ENCODE data around the gene WDR33.
A peak's percentile ranks its signal among the peaks of the same experiment; 100 is the strongest.
"Not testable (repeated sequence)": the region's sequence is repeated elsewhere in the genome, so short reads cannot be mapped to it uniquely, and the experiment has no call there.

The WDR33 gene

GRCh38 chr2:127807678-127808353 is 3.2 kb downstream of the WDR33 start:
- no peak for DNase-seq

DNA sequence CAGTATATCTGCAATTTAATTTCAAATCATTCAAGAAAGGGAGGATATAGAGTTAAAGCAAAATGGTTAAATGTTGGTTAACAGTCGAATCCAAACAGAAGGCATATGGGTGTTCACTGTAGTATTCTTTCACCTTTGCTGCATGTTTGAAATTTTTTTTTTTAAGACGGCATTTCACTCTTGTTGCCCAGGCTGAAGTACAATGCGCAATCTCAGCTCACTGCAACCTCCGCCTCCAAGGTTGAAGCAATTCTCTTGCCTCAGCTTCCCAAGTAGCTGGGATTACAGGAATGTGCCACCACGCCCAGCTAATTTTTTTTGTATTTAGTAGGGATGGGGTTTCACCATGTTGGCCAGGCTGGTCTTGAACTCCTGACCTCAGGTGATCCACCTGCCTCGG is 4.1 kb downstream of the WDR33 start:
- DNase-seq = not testable (repeated sequence)

- no peak for DNase-seq
These were observed 5.5 kb downstream of the WDR33 start for GRCh38 chr2:127805491-127805890.

- DNase-seq = no peak
These were observed 11.0 kb downstream of the WDR33 start for GRCh38 chr2:127799926-127800325.

DNA sequence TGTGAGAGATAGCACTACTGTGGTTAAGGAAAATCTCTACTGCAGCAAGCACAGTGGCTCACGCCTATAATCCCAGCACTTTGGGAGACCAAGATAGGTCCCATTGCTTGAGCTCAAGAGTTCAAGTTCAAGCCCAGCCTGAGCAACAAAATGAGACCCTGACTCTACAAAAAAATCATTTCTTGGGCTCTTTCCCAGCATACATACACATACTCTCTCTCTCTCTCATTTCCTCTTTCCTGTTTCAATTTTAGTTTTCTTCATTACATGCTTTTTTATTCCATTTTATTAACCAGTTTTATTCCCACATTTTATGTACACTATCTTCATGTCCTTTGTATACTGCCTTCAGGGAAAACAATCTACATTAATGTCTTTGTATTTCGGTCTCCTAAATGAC is 14.6 kb downstream of the WDR33 start:
- DNase-seq = no peak

DNA sequence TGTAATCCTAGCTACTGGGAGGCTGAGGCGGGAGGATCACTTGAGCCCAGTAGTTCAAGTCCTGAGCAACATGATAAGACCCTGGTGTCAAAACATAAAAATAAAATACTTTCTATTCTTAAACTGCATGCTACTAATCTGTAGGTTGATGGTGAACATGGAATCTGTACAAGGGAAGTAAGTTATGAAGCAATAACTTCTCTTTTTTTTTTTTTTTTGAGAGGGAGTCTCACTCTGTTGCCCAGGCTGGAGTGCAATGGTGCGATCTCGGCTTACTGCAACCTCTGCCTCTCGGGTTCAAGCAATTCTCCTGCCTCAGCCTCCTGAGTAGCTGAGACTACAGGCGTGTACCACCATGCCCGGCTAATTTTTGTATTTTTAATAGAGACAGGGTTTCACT is 16.1 kb downstream of the WDR33 start:
- DNase-seq = not testable (repeated sequence)

GRCh38 chr2:127792805-127793204 is 18.2 kb downstream of the WDR33 start:
- DNase-seq = no peak

DNA sequence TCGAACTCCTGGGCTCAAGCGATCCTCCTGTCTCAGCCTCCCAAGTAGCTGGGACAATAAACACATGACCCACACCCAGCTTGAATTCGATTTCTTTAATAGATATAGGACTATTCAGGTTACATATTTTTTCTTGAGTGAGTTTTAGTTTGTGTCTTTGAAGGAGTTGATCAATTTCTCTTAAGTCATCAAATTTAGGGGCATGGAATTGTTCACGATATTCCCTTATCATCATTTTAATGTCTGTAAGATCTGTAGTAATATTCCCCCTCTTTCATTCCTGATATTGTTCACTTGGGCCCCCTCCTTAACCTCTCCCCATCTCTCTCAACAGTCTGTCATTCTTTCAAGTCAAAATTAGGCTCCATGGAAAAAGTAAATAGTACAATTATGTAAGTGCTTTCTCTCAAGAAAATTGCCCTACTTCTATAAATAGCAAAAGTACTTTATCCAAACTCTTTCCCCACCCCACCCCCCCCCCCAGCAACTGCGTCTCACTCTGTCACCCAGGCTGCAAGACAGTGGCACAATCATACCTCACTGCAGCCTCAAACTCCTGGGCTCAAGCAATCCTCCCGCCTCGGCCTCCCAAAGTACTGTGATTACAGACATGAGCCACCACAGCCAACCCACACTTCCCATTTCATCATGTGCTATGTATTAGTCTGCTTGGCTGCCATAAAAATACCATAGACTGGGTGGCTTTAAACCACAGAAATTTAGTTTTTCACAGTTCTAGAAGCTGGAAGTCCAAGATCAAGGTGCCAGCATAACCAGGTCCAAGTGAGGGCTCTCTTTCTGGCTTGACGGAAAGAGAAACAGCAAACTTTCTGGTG is 20.1 kb downstream of the WDR33 start:
- DNase-seq = no peak

GRCh38 chr2:127786048-127786809 is 24.7 kb downstream of the WDR33 start:
- no peak for DNase-seq

GRCh38 chr2:127784965-127785518 is 25.9 kb downstream of the WDR33 start:
- DNase-seq = no peak

GRCh38 chr2:127783101-127783500 is 27.9 kb downstream of the WDR33 start:
- no peak for DNase-seq

- no peak for DNase-seq
These were observed 32.1 kb downstream of the WDR33 start for GRCh38 chr2:127778850-127779249.

DNA sequence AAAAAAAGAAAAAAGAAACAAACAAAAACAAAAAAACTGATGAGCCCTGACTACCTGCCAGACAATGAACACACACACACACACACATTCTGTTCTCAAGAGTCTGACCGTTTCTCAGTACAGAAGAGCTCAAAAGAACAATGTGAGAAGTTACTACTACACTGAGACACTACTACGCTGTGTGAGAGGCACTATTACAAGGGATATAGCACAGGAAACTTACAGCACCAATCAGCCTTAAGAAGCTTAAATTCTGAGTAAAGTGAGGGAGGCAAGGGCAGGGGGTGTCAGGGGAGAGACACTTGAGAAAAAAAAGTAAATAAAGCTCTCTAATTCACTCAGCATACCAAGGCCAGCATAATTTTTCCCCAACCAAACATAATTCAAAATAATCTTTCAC is 32.5 kb downstream of the WDR33 start:
- DNase-seq = no peak

- no peak for DNase-seq
These were observed 34.7 kb downstream of the WDR33 start for GRCh38 chr2:127776122-127776780.

- peak in 1 of 2 experiments; percentile 42 for DNase-seq
These were observed 39.2 kb downstream of the WDR33 start for GRCh38 chr2:127771756-127772155.

- DNase-seq = peak; percentile 32 to 62
These were observed 39.8 kb downstream of the WDR33 start for GRCh38 chr2:127770973-127771735.

GRCh38 chr2:127770534-127770933 is 40.4 kb downstream of the WDR33 start:
- not testable (repeated sequence) for DNase-seq

DNA sequence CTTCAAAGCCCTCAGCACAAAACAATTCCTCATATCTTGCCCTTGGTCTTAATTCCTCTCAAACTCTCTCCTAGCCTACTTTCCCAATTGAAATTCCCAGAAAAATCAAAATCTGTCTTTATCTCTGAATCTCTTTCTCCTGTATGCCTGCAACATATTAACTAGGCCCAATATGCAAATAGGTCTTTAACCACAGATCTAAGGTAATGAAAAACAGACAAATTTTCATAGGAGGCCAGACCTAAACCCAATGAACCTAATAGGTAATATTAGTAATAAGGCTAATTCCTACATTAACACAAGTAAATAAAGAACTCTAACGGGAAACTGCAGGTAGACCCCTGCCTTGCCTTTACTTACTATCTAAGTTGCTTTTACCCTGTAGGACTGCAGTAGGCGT is 41.4 kb downstream of the WDR33 start:
- no peak for DNase-seq

DNA sequence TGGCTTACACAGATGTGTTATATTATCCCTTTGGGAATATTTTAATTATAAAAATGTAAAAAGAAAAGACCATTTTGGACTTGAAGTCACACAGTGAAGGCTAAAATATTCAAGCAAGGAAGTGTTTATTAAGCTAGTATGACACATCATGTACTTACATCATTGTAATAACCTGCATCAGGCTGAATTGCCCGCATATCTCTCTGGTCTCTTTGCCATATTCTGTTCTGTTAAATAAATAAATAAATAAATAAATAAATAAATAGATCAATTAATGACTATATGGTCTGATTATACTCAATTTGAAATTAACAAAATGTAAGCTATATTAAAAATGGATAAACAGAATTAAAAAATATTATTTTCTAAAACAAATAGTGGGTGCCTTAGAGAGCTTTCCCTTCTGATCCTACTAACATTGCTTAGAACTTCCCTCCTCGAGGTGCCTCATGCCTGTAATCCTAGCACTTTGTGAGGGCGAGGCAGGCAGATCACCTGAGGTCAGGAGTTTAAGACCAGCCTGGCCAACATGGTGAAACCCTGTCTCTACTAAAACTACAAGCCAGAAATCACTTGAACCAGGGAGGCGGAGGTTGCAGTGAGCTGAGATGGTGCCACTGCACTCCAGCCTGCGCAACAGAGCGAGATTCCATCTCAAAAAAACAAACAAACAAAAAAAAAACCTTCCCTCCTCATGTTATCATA is 42.0 kb downstream of the WDR33 start:
- no peak for DNase-seq

DNA sequence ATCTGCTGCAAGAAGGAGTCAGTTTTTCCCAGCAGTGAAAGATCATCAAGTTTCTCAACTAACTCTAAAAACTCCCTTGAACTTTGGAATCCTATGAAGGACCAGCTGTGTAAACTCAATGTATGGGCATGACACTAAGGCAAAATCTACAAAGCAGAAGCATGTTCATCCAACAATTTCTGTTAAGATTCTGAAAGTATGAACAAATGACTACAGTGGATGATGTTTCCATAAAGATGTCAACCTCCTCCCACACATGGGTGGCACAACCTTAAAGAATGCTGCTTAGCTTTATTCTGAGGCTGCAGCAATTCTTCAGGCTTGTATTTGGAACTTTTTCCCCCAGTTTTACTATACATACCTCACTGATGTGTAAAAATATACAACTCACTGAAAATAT is 47.2 kb downstream of the WDR33 start:
- DNase-seq = no peak

- no peak for DNase-seq
These were observed 48.1 kb downstream of the WDR33 start for GRCh38 chr2:127762846-127763245.

Measured in SW 1271 (cell line).